GM21447 (cell line): ENCODE results near the gene SLC7A7.
"Not testable (repeated sequence)": the region's sequence is repeated elsewhere in the genome, so short reads cannot be mapped to it uniquely, and the experiment has no call there.

Source experiments
- ATAC-seq: cut with Tn5 transposase; IDR thresholded peaks from one replicate; pipeline ENCODE4 v1.9.1; 2021; ENCODE audit not compliant: unreplicated experiment

SLC7A7 gene

GRCh38 chr14:22761734-22762133, 53.5 kb downstream of the SLC7A7 start:
- ATAC-seq, result no peak

DNA sequence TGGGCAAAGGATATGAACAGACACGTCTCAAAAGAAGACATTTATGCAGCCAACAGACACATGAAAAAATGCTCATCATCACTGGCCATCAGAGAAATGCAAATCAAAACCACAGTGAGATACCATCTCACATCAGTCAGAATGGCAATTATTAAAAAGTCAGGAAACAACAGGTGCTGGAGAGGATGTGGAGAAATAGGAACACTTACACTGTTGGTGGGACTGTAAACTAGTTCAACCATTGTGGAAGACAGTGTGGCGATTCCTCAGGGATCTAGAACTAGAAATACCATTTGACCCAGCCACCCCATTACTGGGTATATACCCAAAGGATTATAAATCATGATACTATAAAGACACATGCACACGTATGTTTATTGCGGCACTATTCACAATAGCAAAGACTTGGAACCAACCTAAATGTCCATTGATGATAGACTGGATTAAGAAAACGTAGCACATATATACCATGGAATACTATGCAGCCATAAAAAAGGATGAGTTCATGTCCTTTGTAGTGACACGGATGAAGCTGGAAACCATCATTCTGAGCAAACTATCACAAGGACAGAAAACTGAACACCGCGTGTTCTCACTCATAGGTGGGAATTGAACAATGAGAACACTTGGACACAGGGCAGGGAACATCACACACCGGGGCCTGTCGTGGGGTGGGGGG, 57.1 kb downstream of the SLC7A7 start:
- not testable (repeated sequence) for ATAC-seq

- no peak for ATAC-seq
Observed at GRCh38 chr14:22753586-22753985, 61.6 kb downstream of the SLC7A7 start.

GRCh38 chr14:22752422-22752821, 62.8 kb downstream of the SLC7A7 start:
- no peak for ATAC-seq

DNA sequence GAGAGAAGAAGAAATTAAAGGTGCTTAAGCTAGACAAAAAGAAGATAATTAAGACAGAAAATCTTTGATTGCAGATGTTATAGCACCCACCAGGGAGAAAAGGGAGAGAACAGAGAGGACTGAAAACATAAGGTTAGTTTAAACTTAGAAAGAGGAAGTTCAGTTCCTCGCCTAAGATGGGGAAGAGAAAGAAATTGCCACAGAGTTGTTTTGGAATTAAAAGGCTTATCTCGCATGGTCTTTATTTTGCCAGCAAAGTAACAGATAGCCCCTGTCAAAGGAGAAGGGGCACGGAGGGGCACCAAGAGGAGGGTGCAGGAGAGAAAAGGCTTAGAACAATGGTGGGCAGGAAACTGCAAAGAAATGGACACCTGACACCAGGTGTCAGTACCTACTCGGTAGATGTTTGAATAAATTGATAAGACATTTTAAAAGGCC, 66.6 kb downstream of the SLC7A7 start:
- no peak for ATAC-seq

DNA sequence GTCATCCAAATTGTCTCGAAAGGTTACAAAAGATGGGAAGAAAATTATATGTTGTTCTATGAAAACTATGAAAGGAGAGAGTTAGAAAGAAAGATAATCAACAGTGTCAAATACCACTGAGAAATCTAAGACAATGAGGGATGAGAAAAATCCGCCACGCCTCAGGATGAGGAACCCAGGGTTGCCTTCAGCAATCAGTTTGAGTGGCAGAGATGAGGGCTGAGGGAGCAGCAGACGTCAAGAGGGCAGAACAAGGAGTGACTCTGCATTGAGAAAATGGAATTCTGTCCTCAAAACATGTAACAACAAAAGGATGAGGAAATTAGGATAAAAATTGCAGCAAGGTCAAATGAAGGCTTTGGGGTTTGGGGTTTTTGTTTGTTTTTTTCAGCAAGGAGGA, 67.0 kb downstream of the SLC7A7 start:
- ATAC-seq, result no peak

GRCh38 chr14:22747769-22748168, 67.5 kb downstream of the SLC7A7 start:
- ATAC-seq, result no peak

DNA sequence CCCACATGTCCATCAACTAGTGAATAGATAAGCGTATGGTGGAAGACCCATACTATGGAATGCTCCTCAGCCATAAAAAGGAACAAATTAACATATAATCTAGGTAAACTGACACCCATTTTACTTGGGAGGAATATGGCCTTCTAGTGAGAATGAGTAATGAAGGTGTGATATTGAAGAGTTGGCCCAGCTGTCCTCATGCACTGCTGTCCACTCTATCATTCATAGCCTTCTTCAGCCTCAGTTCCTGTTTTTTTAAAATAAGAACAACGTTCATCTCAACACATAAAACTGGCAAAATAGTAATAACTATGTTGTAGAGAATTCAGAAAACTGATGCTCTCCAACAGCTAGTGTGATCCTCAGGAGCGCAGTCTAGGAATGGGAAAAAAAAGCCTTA, 75.2 kb downstream of the SLC7A7 start:
- no peak for ATAC-seq

- ATAC-seq, result no peak
Observed at GRCh38 chr14:22739423-22739822, 75.8 kb downstream of the SLC7A7 start.

- peak; percentile 63 for ATAC-seq
Observed at GRCh38 chr14:22737052-22737451, 78.2 kb downstream of the SLC7A7 start.

DNA sequence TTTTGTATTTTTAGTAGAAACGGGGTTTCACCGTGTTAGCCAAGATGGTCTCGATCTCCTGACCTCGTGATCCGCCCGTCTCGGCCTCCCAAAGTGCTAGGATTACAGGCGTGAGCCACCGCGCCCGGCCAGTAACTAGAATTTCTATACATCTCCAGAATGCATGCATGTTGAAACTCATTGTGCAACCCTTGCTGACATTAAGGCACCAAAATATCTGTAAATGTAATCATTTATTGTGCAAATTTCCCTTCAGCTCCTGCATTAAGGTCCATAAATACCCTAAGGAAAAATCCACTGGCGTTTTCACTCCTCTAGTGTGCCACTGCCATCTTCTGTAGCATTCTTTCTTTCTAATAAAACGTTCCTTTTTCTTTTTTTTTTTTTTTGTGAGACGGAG, 78.9 kb downstream of the SLC7A7 start:
- not testable (repeated sequence) for ATAC-seq

GRCh38 chr14:22735096-22735495, 80.1 kb downstream of the SLC7A7 start:
- ATAC-seq, result no peak

DNA sequence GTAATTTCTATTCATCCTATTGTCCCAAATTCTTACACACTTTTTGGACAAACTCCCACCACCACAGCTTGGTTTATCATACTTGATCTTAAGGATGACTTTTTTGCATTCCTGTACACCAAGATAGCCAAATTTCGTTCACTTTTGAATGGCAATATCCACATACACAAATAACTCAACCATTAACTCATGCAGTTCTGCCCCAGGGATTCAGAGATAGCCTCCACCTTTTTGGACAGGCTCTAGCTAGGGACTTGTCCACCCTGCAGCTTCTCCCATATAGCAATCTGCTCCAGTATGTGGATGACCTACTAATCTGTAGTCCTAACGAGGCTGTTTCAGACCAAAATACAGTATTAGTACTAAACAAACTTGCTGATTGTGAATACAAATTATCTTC, 81.4 kb downstream of the SLC7A7 start:
- no peak for ATAC-seq

DNA sequence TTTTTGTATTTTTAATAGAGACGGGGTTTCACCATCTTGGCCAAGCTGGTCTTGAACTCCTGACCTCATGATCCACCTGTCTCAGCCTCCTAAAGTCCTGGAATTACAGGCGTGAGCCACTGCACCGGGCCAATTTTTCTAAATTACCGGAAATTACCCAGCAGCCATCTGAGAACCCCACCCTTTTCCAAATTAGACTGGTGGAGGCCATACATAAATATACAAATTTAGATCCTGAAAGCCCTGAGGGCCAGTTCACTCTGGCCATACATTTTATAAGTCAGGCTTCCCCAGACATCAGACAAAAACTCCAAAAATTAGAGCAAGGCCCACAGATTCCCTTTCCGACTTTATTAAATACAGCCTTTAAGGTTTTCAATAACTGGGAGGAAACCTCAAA, 83.2 kb downstream of the SLC7A7 start:
- not testable (repeated sequence) for ATAC-seq

DNA sequence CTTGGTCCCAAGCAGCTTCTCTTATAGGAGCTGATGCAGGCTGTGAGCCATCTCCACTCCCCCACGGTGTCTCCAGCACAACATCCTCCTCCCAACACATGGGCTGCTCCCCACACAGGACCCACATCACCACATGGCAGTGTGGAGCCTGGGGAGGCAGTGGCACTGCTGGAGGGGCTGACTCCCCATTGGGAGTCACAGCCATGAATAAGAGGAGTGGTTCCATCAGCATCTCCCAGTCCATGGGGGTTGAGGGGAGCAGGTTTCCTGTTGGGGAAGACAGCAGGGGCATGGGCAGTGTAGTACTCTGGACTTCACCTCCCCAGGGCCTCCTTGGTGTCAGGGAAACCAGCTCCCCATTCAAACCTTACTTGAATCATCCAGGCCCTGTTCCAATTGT, 89.2 kb downstream of the SLC7A7 start:
- no peak for ATAC-seq

- ATAC-seq, result not testable (repeated sequence)
Observed at GRCh38 chr14:22725374-22725773, 89.9 kb downstream of the SLC7A7 start.

DNA sequence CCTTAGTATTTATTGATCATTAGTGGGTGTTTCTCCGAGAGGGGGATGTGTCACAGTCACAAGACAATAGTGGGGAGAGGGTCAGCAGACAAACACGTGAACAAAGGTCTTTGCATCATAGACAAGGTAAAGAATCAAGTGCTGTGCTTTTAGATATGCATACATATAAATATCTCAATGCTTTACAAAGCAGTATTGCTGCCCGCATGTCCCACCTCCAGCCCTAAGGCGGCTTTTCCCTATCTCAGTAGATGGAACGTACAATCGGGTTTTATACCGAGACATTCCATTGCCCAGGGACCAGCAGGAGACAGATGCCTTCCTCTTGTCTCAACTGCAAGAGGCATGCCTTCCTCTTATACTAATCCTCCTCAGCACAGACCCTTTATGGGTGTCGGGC, 90.4 kb downstream of the SLC7A7 start:
- ATAC-seq, result not testable (repeated sequence)

DNA sequence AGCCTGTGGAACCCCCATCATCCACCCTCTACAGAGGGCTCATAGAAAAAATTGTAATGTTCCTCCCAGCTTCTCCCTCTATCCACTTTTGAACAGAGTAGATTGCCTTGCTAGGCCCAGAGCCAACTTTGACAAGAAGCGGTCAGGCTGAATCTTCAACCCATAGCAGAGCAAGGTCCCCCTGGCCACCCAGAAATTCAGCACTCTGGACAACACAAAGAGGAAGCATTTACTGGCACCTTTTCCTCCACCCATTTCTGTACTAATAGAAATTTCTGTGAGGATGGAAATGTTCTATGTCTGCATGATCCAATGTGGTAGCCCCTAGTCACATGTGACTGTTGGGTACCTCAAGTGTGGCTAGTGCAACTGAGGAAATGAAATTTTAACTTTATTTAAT, 91.4 kb downstream of the SLC7A7 start:
- no peak for ATAC-seq
